Activated CD4-positive, alpha-beta T cell treated with anti-CD3 and anti-CD28 coated beads, Interleukin-2, amount 50 U/mL, for 48 hours (primary cell): ENCODE measurements around the gene HIF1AN.
"Not testable (repeated sequence)": the region's sequence is repeated elsewhere in the genome, so short reads cannot be mapped to it uniquely, and the experiment has no call there.

Experiments used
- DNase-seq, 2 experiments: peaks; one replicate each; pipeline ENCODE4 v3.0.0-alpha.2; 2020

Gene HIF1AN

GRCh38 chr10:100567826-100568225, 32.1 kb downstream of the HIF1AN start:
- DNase-seq: no peak

GRCh38 chr10:100568912-100569311, 33.2 kb downstream of the HIF1AN start:
- DNase-seq: no peak

- DNase-seq: no peak
Observed at GRCh38 chr10:100569687-100570481, 34.1 kb downstream of the HIF1AN start.

GRCh38 chr10:100570506-100570905, 34.8 kb downstream of the HIF1AN start:
- no peak for DNase-seq

GRCh38 chr10:100571084-100571856, 35.5 kb downstream of the HIF1AN start:
- DNase-seq: no peak

- DNase-seq: not testable (repeated sequence)
Observed at GRCh38 chr10:100575146-100575545, 39.4 kb downstream of the HIF1AN start.

GRCh38 chr10:100575585-100576281, 40.0 kb downstream of the HIF1AN start:
- no peak for DNase-seq

GRCh38 chr10:100576282-100576635, 40.5 kb downstream of the HIF1AN start:
- no peak for DNase-seq

GRCh38 chr10:100579261-100580090, 43.7 kb downstream of the HIF1AN start:
- DNase-seq: no peak

- DNase-seq: no peak
Observed at GRCh38 chr10:100586959-100587358, 51.2 kb downstream of the HIF1AN start.

- no peak for DNase-seq
Observed at GRCh38 chr10:100598166-100598565, 62.4 kb downstream of the HIF1AN start.

- no peak for DNase-seq
Observed at GRCh38 chr10:100600218-100600617, 64.5 kb downstream of the HIF1AN start.

GRCh38 chr10:100607439-100607838, 71.7 kb downstream of the HIF1AN start:
- no peak for DNase-seq
